Measurements from ENCODE around the gene E2F6. TPM values are rescaled to one million over a fixed set of nuclear protein-coding genes. Genes with fewer than 3 reads are reported as not detected.
A peak's percentile ranks its signal among the peaks of the same experiment; 100 is the strongest.

The E2F6 gene
- total RNA-seq, 2 donors from 2014 or later: 6.6 TPM

- TF ChIP-seq, protein P1, sequence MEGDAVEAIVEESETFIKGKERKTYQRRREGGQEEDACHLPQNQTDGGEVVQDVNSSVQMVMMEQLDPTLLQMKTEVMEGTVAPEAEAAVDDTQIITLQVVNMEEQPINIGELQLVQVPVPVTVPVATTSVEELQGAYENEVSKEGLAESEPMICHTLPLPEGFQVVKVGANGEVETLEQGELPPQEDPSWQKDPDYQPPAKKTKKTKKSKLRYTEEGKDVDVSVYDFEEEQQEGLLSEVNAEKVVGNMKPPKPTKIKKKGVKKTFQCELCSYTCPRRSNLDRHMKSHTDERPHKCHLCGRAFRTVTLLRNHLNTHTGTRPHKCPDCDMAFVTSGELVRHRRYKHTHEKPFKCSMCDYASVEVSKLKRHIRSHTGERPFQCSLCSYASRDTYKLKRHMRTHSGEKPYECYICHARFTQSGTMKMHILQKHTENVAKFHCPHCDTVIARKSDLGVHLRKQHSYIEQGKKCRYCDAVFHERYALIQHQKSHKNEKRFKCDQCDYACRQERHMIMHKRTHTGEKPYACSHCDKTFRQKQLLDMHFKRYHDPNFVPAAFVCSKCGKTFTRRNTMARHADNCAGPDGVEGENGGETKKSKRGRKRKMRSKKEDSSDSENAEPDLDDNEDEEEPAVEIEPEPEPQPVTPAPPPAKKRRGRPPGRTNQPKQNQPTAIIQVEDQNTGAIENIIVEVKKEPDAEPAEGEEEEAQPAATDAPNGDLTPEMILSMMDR (IDR thresholded peaks at IDR 0.05): no peak
- H3K9me3 ChIP-seq: no peaks in the 10 kb centered on the region
- intact Hi-C loops (cut with DNase I): no loop called here
- H3K4me1 ChIP-seq: no peaks in the 10 kb centered on the region
- no peak overlapping the region for H3K27ac ChIP-seq
- no peak for DNase-seq
- H3K27me3 ChIP-seq: no peaks in the 10 kb centered on the region
- H3K4me3 ChIP-seq: no peak overlapping the region
- H3K36me3 ChIP-seq: no peaks in the 10 kb centered on the region
- H3K9ac ChIP-seq (ENCODE audit: low read depth in 2 of 2, low read length in 2 of 2): no peak overlapping the region
Observed at GRCh38 chr2:11456251-11456650, 9.7 kb downstream of the E2F6 start.

DNA sequence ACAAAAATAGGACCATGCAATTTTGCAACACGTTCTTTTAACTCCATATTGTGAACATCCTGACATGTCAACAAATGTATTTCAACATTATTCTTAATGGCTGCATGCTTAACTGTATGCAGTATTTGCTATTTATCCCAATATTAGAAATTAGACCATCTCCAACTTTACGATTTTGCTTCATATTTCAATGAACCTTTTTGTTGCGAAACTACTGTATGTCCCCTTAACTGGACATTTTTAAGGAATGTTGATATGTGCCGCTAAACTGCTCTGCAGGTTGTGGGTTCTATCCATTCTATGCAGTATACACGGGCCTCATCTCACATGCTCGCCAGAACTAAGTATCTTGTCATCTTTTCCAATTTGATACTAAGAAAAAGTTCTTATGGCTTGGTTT is 11.1 kb downstream of the E2F6 start:
- intact Hi-C loops (cut with DNase I): no loop called here
- Histone ChIP-seq H3K9me3 (no peaks in the 10 kb centered on the region), H3K4me3 (no peak overlapping the region), H3K27me3 (no peaks in the 10 kb centered on the region), H3K9ac (ENCODE audit: low read depth in 2 of 2, low read length in 2 of 2) (no peak overlapping the region), H3K36me3 (no peaks in the 10 kb centered on the region), H3K27ac (no peak overlapping the region), H3K4me1 (no peaks in the 10 kb centered on the region)
- DNase-seq: no peak
- TF ChIP-seq, protein P1 (IDR thresholded peaks at IDR 0.05): no peak

DNA sequence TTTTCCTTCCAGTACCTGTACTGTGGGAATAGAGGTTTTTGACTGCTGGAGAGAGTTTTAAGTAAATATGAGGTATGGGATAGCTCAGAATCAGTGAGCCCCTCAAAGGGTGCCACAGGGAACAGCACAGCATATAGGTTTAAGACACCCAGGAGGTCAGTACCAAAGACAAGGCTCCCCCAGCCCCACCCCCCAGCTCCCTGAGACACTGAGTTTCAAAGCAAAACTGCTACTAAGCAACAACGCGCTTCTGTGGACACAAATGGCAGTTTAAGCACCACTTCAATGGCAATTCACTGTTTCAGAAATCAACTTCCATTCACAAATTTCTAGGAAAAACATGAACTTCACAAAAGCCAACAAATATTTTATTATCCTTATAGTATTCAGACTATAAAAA is 15.2 kb downstream of the E2F6 start:
- no peak overlapping the region for H3K9ac ChIP-seq (ENCODE audit: low read depth in 2 of 2, low read length in 2 of 2)
- intact Hi-C loops (cut with DNase I): no loop called here
- no peak for DNase-seq
- no peak overlapping the region for H3K4me3 ChIP-seq
- H3K27ac ChIP-seq: no peak overlapping the region
- no peaks in the 10 kb centered on the region for H3K27me3 ChIP-seq
- TF ChIP-seq, protein P1 (IDR thresholded peaks at IDR 0.05): no peak
- no peaks in the 10 kb centered on the region for H3K9me3 ChIP-seq
- no peaks in the 10 kb centered on the region for H3K4me1 ChIP-seq
- no peaks in the 10 kb centered on the region for H3K36me3 ChIP-seq

- Histone ChIP-seq H3K4me1 (no peaks in the 10 kb centered on the region), H3K27ac (no peak overlapping the region), H3K9ac (ENCODE audit: low read depth in 2 of 2, low read length in 2 of 2) (no peak overlapping the region), H3K4me3 (no peak overlapping the region), H3K27me3 (no peaks in the 10 kb centered on the region), H3K9me3 (no peaks in the 10 kb centered on the region), H3K36me3 (no peaks in the 10 kb centered on the region)
- intact Hi-C loops (cut with DNase I): loop anchor here (5.0 kb wide), 1 partner anchor 314 kb away; a partner anchor contains a TSS
- DNase-seq: peak; percentile 62
- TF ChIP-seq, protein P1 (IDR thresholded peaks at IDR 0.05): peak; percentile 76
Observed at GRCh38 chr2:11446733-11447248, 19.2 kb downstream of the E2F6 start.

DNA sequence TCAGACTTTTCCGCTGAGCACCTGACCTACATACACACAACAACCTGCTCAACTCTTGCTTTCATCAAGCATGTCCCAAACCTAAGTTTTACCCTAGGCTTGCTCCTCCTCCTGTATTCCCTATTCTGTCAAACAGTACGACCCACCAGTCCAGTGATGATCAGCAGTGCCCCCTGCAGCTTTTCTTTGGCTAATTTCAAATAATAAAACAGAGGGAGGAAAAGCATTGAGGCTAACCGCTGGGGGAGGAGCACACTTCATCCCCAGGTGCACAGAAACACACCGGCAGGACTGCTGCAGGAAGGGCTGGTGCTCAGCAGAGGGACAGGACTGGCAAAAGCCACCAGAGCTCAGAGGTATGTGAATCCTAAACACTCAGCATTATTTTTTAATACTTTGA is 21.2 kb downstream of the E2F6 start:
- Histone ChIP-seq H3K9me3 (no peaks in the 10 kb centered on the region), H3K27me3 (no peaks in the 10 kb centered on the region), H3K4me3 (no peak overlapping the region), H3K4me1 (no peaks in the 10 kb centered on the region), H3K27ac (no peak overlapping the region), H3K9ac (ENCODE audit: low read depth in 2 of 2, low read length in 2 of 2) (no peak overlapping the region), H3K36me3 (no peaks in the 10 kb centered on the region)
- DNase-seq: no peak
- TF ChIP-seq, protein P1 (IDR thresholded peaks at IDR 0.05): no peak
- intact Hi-C loops (cut with DNase I): loop anchor here (5.0 kb wide), 1 partner anchor 312 kb away; a partner anchor contains a TSS

Data from colonic mucosa (tissue), 4 donors.